DOHH2 (cell line): Measurements from ENCODE around the gene BDNF.
A peak's percentile ranks its signal among the peaks of the same experiment; 100 is the strongest.

Source experiments
- H3F3A ChIP-seq: fragments of 200-600 bp; sonication (generic), shearing (Covaris generic); 2 replicates; pipeline ENCODE4 v1.6.0; 2016; ENCODE audit warnings: antibody characterized with exemption, mild to moderate bottlenecking; ENCODE audit not compliant: control insufficient read depth, insufficient read depth
- H3K27ac ChIP-seq: fragments of 200-600 bp; sonication (generic); 2 replicates; pipeline ENCODE4 v1.5.1; 2014; ENCODE audit warnings: low read depth, mild to moderate bottlenecking, low read length, moderate library complexity
- H3K27me3 ChIP-seq: fragments of 200-600 bp; sonication (generic); 2 replicates; pipeline ENCODE4 v1.6.1; 2014; ENCODE audit warnings: mild to moderate bottlenecking, low read length, mixed read lengths; ENCODE audit not compliant: control insufficient read depth
- H3K36me3 ChIP-seq: fragments of 200-600 bp; sonication (generic); 2 replicates; pipeline ENCODE4 v1.6.1; 2014; ENCODE audit warnings: mild to moderate bottlenecking, low read length, moderate library complexity, mixed read lengths; ENCODE audit not compliant: control insufficient read depth
- H3K4me1 ChIP-seq: fragments of 200-600 bp; sonication (generic); 2 replicates; pipeline ENCODE4 v1.6.1; 2014; ENCODE audit warnings: mild to moderate bottlenecking, low read length, mixed read lengths; ENCODE audit not compliant: control insufficient read depth
- H3K4me2 ChIP-seq: fragments of 200-600 bp; sonication (generic); 2 replicates; pipeline ENCODE4 v1.6.0; 2014; ENCODE audit warnings: mild to moderate bottlenecking, low read length, moderate library complexity
- H3K4me3 ChIP-seq: fragments of 200-600 bp; sonication (generic); 2 replicates; pipeline ENCODE4 v1.5.1; 2014; ENCODE audit warnings: mild to moderate bottlenecking, low read length, mixed read lengths
- H3K79me2 ChIP-seq: fragments of 200-600 bp; sonication (generic); 2 replicates; pipeline ENCODE4 v1.6.1; 2014; ENCODE audit warnings: mild to moderate bottlenecking, low read length, mixed read lengths; ENCODE audit not compliant: control insufficient read depth
- H3K9me2 ChIP-seq: fragments of 200-600 bp; sonication (generic); replicated peaks from 2 replicates; pipeline ENCODE4 v1.6.1; 2014; ENCODE audit warnings: mild to moderate bottlenecking, low read length, mixed read lengths; ENCODE audit not compliant: control insufficient read depth
- H3K9me3 ChIP-seq: fragments of 200-600 bp; sonication (generic); 2 replicates; pipeline ENCODE4 v1.6.1; 2014; ENCODE audit warnings: antibody characterized with exemption, low read length, mixed read lengths; ENCODE audit not compliant: control insufficient read depth, insufficient read depth
- H4K20me1 ChIP-seq: fragments of 200-600 bp; sonication (generic); 2 replicates; pipeline ENCODE4 v1.6.0; 2014; ENCODE audit warnings: low read depth, mild to moderate bottlenecking, antibody characterized with exemption, low read length, moderate library complexity; ENCODE audit not compliant: control insufficient read depth, insufficient read depth
- EZH2phosphoT487 ChIP-seq: fragments of 200-600 bp; sonication (generic); IDR thresholded peaks from 2 replicates; pipeline ENCODE4 v1.6.1; 2017; ENCODE audit warnings: borderline replicate concordance, mild to moderate bottlenecking, antibody characterized with exemption, low read length, moderate library complexity, mixed read lengths
- TF ChIP-seq, protein P1 (sequence below): fragments of 200-600 bp; sonication (generic); IDR thresholded peaks from one replicate; pipeline ENCODE4 v1.5.1; 2014; ENCODE audit warnings: antibody characterized with exemption, mild to moderate bottlenecking, low read depth, low read length; ENCODE audit not compliant: poor library complexity, severe bottlenecking

Gene BDNF

DNA sequence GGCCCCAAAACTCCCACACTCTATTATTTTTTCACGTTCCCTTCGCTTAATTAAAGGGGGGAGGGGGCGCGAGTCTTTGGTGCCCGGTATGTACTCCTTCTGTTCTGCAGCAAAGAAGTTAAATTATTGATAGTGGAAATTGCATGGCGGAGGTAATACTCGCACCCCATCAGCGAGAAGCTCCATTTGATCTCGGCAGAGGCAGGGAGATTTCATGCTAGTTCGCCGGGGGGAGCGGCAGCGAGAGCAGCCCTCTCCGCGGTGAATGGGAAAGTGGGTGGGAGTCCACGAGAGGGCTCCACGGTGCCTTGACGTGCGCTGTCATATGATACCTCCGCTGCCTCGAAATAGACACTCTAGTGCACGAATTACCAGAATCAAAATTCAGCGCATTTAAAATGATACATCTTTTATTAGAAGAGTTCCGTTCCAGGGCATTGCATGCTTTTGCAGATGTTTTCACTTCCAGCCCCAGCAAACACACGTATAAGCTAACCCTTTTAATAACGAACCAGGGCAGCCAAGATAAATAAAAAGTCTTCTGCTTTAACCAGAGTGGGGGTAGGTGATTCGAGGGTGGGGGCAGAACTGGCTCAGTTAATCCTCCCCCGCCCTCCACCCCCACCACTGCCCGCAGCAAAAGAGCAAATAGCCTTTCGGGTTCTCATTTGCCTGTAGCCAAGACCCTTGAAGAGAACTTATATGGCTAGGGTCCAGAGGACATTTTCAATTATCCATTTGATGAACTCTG, 1.3 kb upstream of the BDNF start:
- Histone ChIP-seq H3K27ac (no peak overlapping the region), H3F3A (no peaks in the 10 kb centered on the region), H3K79me2 (no peaks in the 10 kb centered on the region), H3K9me3 (no peaks in the 10 kb centered on the region), H3K4me1 (peaks cover 3% of the 10 kb centered on the region), H3K36me3 (no peaks in the 10 kb centered on the region), H3K27me3 (peaks cover 44% of the 10 kb centered on the region), H3K9me2 (no peaks in the 10 kb centered on the region), H4K20me1 (no peaks in the 10 kb centered on the region), H3K4me3 (no peak overlapping the region), H3K4me2 (no peak overlapping the region)
- TF ChIP-seq EZH2phosphoT487, result no peak
- TF ChIP-seq, protein P1, sequence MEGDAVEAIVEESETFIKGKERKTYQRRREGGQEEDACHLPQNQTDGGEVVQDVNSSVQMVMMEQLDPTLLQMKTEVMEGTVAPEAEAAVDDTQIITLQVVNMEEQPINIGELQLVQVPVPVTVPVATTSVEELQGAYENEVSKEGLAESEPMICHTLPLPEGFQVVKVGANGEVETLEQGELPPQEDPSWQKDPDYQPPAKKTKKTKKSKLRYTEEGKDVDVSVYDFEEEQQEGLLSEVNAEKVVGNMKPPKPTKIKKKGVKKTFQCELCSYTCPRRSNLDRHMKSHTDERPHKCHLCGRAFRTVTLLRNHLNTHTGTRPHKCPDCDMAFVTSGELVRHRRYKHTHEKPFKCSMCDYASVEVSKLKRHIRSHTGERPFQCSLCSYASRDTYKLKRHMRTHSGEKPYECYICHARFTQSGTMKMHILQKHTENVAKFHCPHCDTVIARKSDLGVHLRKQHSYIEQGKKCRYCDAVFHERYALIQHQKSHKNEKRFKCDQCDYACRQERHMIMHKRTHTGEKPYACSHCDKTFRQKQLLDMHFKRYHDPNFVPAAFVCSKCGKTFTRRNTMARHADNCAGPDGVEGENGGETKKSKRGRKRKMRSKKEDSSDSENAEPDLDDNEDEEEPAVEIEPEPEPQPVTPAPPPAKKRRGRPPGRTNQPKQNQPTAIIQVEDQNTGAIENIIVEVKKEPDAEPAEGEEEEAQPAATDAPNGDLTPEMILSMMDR, result no peak

DNA sequence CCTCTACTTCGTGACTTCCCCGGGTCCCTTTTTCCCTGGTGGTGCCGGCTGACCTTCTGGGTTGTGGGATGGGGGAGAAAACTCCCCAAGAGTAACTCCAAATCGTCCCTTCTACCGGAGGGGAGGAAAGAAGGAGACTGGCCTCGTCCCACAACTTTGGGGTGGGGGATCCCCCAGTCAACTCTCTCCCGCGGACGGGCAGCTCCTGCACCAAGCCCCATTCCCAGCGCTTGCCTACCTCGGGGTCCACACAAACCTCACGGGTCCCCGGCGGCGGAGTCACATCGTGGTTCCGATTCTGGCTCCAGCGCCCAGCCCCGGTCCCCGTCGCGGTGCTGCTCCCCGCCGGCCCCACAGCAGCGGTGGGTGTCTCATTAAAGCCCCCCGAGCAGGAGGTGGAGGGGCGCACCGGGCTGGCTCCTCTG, 317 bp downstream of the BDNF start:
- H4K20me1 ChIP-seq, result no peaks in the 10 kb centered on the region
- no peak overlapping the region for H3K4me3 ChIP-seq
- H3K4me2 ChIP-seq, result no peak overlapping the region
- peaks cover 3% of the 10 kb centered on the region for H3K4me1 ChIP-seq
- H3K27ac ChIP-seq, result no peak overlapping the region
- H3K9me2 ChIP-seq, result no peaks in the 10 kb centered on the region
- no peaks in the 10 kb centered on the region for H3K9me3 ChIP-seq
- H3K36me3 ChIP-seq, result no peaks in the 10 kb centered on the region
- H3K79me2 ChIP-seq, result no peaks in the 10 kb centered on the region
- no peaks in the 10 kb centered on the region for H3F3A ChIP-seq
- peaks cover 52% of the 10 kb centered on the region for H3K27me3 ChIP-seq
- no peak for TF ChIP-seq EZH2phosphoT487
- TF ChIP-seq, protein P1, result no peak

DNA sequence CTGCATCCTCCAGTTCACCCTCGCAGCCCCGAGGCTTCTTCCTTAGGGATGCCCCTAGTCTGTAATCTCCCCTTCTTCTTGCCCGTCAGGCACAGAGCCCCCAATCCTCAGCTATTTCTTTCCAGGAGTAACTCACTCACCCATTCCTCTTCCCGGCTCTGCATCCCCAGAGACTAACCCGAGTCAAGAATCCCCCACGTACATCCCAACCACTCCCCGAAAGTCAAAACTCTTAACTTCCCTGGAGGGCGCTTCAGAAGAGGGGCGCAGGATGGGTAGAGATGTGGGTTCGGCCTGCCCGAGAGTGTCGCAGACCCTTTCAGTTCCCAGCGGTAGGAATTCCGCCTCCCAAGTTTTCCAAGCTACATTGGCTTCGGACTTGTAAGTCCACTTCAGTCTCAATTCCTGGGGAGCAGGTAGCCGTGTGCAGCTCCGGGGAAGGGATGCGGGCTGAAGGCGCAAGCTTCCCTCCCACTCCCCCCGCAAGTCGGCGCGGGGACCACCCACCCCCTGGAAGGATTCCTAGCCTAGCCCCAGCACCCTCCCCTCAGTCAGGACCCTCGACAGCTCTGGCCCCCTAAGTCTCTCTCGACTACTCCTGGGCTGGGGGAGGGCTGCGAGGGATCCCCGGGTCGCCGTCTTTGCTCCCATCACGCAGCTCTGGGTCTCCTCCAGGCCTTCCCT, 871 bp downstream of the BDNF start:
- H3K27ac ChIP-seq, result no peak overlapping the region
- H3K36me3 ChIP-seq, result no peaks in the 10 kb centered on the region
- H3K9me2 ChIP-seq, result no peaks in the 10 kb centered on the region
- no peaks in the 10 kb centered on the region for H4K20me1 ChIP-seq
- no peaks in the 10 kb centered on the region for H3F3A ChIP-seq
- peak overlapping the region; percentile 45 for H3K4me2 ChIP-seq
- H3K4me1 ChIP-seq, result peaks cover 3% of the 10 kb centered on the region
- no peak overlapping the region for H3K4me3 ChIP-seq
- H3K9me3 ChIP-seq, result no peaks in the 10 kb centered on the region
- no peak for TF ChIP-seq EZH2phosphoT487
- TF ChIP-seq, protein P1, result peak; percentile 3
- H3K27me3 ChIP-seq, result peaks cover 52% of the 10 kb centered on the region
- H3K79me2 ChIP-seq, result no peaks in the 10 kb centered on the region
